Duodenal mucosa (tissue), 2 donors: ENCODE data around the gene ADGRG6.

ENCODE experiments used
- H3K27ac ChIP-seq: one replicate; pipeline ENCODE4 v1.7.0; 2013; ENCODE audit warnings: low read depth, low read length
- H3K27me3 ChIP-seq, 2 donors: one replicate each; pipeline ENCODE4 v1.7.0; 2013; ENCODE audit warnings: low read length in 2 of 2, control low read depth in 1 of 2; ENCODE audit not compliant: insufficient read depth in 2 of 2, control insufficient read depth in 1 of 2
- H3K36me3 ChIP-seq, 2 donors: one replicate each; pipeline ENCODE4 v1.7.0; 2013; ENCODE audit warnings: low read length in 2 of 2, control low read depth in 1 of 2; ENCODE audit not compliant: insufficient read depth in 2 of 2, control insufficient read depth in 1 of 2
- H3K4me1 ChIP-seq, 2 donors: one replicate each; pipeline ENCODE4 v1.7.0; 2013; ENCODE audit warnings: low read length in 2 of 2, control low read depth in 1 of 2; ENCODE audit not compliant: insufficient read depth in 2 of 2, control insufficient read depth in 1 of 2
- H3K4me3 ChIP-seq, 2 donors: one replicate each; pipeline ENCODE4 v1.7.0; 2013; ENCODE audit warnings: low read length in 2 of 2, low read depth in 1 of 2
- H3K9ac ChIP-seq, 2 donors: one replicate each; pipeline ENCODE4 v1.7.0; 2013; ENCODE audit warnings: low read length in 2 of 2, low read depth in 1 of 2
- H3K9me3 ChIP-seq, 2 donors: one replicate each; pipeline ENCODE4 v1.7.0; 2013; ENCODE audit warnings: low read length in 2 of 2, control low read depth in 1 of 2; ENCODE audit not compliant: control insufficient read depth in 1 of 2

Gene ADGRG6

DNA sequence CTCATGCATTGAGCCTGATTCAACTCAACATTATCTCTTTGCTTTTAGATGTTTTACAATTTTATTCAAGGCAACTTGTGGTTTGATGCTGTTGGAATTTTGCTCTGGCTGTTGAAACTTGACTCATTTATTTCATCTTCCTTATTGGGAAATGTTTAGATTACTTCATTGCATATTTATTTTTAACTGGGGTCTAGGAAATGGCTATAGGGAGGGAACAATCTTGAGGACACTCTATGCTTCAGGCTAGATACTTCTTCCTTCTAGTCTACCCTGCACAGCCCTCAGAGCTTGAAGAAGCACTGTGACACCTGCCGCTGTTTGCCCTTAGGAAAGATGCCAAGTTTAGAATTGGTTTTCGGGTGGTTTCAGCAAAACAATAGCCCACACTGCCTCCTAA is 183.4 kb downstream of the ADGRG6 start:
- Histone ChIP-seq H3K9me3 (no peaks in the 10 kb centered on the region), H3K27ac (no peak overlapping the region), H3K4me1 (no peaks in the 10 kb centered on the region), H3K36me3 (no peaks in the 10 kb centered on the region), H3K4me3 (no peak overlapping the region), H3K27me3 (peaks cover 0 to 4% of the 10 kb centered on the region in 2 donors), H3K9ac (no peak overlapping the region)

DNA sequence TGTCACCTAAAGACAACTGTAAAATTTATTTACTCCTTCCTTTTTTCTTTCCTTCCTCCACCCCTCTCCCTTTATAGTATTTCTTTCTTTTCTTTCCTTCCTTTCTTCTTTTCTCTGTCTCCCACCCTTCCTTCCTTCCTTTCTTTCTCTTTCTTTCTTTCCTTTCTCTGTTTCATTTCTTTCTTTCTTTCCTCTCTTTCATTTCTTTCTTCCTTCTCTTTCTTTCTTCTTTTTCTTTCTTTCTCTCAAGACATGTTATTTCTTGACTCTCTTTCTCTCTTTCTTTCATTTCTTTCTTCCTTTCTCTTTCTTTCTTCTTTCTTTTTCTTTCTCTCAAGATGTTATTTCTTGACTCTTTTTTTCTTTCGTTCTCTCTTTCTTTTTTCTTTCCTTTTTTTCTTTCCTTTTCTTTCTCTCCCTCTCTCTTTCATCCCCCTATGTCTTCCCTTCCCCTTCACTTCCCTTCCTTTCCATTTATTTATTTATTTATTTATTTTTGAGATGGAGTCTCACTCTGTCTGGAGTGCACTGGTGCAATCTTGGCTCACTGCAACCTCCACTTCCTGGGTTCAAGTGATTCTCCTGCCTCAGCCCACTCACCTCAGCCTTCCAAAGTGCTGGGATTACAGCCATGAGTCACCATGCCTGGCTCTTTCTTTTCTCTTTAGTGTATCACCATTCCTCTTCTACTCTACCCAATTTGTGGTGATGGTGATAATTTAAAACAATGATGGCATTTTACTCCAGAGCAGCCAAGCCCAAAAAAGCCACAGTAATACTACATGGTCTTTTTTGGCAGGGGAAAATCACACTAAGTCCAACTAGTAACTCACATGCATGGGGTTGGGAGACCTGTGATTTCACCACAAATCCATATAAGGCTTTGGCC is 188.2 kb downstream of the ADGRG6 start:
- H3K9me3 ChIP-seq, result no peaks in the 10 kb centered on the region
- no peak overlapping the region for H3K4me3 ChIP-seq
- H3K27me3 ChIP-seq, result no peaks in the 10 kb centered on the region
- no peaks in the 10 kb centered on the region for H3K36me3 ChIP-seq
- H3K4me1 ChIP-seq, result no peaks in the 10 kb centered on the region
- no peak overlapping the region for H3K27ac ChIP-seq
- no peak overlapping the region for H3K9ac ChIP-seq
